Fibroblast of peridontal ligament (primary cell): ENCODE measurements around the gene RPRML.
A peak's percentile ranks its signal among the peaks of the same experiment; 100 is the strongest.
"Not testable (repeated sequence)": the region's sequence is repeated elsewhere in the genome, so short reads cannot be mapped to it uniquely, and the experiment has no call there.

Source experiments
- DNase-seq: peaks from one replicate; pipeline ENCODE4 v3.0.0-alpha.2; 2010; ENCODE audit errors: extremely low read depth

RPRML gene

DNA sequence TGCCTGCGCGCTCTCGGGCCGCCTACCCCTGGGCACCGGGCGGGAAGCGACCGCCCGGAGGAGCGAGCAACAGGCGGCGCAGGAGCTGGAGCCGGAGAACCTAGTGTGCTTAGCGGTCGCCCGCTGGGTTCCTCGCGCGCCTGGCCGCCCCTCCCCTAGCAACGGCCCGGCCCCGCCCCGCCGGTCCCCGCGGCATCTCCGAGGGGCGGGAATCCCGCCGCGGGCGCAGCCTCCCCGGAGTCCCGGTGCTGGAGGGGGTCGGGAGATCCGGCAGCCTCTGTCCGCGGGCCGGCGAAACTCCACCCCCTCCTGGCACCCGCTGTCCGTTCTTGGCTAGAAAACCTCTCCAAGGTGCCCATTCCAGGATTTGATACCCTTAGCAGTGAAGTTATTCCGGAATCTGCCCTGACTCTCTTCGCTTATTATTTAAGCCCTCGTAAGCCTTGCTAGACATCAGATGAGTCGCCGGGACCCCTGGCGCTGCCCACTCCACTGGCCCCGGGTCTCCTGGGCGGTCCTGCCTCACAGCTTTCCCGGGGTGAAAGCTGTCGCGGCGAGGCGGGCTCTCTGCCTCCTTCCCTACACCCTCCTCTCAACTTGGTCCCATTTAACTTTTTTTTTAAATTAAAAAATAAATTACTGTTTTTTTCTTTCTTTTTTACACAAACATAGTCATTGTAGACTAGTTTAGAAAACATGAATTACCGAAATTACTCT, at the start of gene RPRML:
Gene RPRML (minus strand): TSS at position 107 of the 717 bp plus-strand sequence. CDS start 246 bp downstream, outside the sequence.
- no peak for DNase-seq

DNA sequence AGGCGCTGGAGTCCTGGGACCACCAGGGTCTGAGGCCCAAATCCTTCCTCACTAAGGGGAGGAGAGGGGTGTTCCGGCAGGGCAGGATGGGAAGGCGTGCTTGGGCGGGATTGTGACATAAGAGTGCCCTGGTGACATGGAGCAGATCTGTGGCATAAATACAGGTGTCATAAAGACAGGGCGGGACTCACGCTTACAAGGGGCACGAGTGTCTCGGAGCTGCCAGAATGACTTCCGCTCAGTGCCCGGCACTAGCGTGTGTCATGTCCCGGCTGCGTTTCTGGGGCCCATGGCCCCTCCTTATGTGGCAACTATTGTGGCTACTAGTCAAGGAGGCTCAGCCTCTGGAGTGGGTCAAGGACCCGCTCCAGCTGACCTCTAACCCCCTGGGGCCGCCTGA, 37.9 kb upstream of the RPRML start:
- DNase-seq, result not testable (repeated sequence)

- DNase-seq, result peak; percentile 16
Measured at GRCh38 chr17:47013341-47013740, 34.3 kb upstream of the RPRML start.

DNA sequence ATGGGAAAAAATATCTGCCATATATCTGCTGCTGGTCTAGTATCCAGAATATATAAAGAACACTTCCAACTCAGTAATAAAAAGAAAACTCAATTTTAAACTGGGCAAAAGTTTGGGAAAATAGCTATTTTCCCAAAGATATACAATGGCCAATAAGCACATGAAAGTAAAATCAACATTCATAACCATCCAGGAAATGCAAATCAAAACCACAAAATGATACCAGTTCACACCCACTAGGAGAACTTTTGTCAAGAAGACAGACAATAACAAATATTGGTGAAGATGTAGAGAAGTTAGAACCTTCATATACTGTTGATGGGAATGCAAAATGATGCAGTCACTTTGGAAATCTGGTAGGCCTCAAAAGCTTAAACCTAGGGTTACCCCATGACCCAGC, 33.4 kb upstream of the RPRML start:
- DNase-seq, result no peak

- no peak for DNase-seq
Measured at GRCh38 chr17:47009759-47010594, 30.9 kb upstream of the RPRML start.

DNA sequence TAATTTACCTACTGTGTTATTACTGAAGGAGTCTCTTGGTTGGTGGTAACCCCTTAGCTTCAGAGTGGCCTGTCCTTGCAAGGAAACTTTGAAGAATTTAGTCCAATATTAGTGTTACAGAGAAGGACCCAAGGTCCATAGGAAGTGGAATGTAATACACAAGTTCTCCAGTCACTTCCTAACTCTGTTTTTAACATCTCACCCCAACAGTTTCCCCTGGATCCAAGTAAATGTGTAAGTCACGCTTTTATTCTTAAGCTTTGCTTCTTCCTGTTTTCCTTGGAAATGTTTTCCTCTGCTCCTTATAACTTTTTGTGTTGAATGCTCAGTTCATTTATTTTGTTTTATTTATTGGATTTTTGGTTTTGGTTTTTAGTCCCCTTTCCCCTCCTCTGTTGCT, 25.9 kb upstream of the RPRML start:
- peak; percentile 5 for DNase-seq

DNA sequence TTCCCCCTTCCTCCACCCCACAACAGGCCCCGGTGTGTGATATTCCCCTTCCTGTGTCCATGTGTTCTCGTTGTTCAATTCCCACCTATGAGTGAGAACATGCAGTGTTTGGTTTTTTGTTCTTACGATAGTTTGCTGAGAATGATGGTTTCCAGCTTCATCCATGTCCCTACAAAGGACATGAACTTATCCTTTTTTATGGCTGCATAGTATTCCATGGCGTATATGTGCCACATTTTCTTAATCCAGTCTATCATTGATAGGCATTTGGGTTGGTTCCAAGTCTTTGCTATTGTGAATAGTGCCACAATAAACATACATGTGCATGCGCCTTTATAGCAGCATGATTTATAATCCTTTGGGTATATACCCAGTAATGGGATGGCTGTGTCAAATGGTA, 24.8 kb upstream of the RPRML start:
- not testable (repeated sequence) for DNase-seq

- peak; percentile 9 for DNase-seq
Measured at GRCh38 chr17:46995841-46996571, 17.0 kb upstream of the RPRML start.

GRCh38 chr17:46994993-46995392, 15.9 kb upstream of the RPRML start:
- no peak for DNase-seq

- DNase-seq, result no peak
Measured at GRCh38 chr17:46991617-46992016, 12.6 kb upstream of the RPRML start.

DNA sequence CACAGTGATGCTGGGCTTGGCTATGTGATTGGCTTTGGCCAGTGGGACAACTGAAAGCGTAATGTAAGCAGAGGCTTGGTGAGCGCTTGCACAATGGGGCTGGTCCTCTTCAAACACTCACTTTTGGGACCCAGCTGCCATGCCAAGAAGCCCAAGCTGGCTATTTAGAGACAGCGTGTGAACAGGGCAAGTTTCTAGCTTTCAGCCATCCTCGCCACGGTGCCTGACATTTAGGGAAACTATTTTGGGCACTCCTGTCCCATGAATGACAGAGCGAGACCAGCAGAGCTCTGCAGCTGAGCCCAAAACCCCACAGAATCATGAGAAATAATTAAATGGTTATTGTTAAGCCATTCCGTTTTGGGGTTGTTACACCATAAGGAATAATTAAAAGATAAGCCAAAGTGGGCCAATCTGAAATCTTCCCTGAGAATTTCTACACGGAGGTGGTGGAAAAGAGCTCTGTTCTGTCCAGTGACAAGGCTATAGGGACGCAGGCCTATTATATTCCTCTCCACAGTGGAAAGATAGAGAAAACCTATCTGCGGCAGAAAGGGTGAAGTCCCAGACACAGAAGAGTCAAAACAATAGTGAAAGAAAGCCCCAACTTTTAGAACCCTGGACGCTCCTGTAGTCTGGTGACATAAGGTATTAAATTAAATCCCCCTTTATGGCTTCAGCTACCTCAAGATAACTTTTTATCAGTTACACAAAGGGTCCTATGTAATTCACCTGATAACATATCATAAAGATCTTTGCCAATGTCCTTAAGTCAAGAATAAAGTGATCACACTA, 10.8 kb upstream of the RPRML start:
- DNase-seq, result no peak

DNA sequence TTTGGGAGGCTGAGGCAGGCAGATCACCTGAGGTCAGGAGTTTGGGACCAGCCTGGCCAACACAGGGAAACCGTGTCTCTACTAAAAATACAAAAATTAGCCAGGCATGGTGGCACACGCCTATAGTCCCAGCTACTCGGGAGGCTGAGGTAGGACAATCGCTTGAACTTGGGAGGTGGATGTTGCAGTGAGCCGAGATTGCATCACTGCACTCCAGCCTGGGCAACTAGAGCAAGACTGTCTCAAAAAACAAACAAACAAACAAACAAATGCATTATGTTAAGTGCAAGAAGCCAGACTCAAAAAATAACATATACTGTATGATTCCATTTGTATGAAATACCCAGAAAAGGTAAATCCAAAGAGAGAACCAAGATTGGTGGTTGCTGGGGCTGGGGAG, 8.9 kb upstream of the RPRML start:
- not testable (repeated sequence) for DNase-seq

GRCh38 chr17:46986366-46986765, 7.3 kb upstream of the RPRML start:
- no peak for DNase-seq

GRCh38 chr17:46984892-46985291, 5.8 kb upstream of the RPRML start:
- DNase-seq, result no peak

DNA sequence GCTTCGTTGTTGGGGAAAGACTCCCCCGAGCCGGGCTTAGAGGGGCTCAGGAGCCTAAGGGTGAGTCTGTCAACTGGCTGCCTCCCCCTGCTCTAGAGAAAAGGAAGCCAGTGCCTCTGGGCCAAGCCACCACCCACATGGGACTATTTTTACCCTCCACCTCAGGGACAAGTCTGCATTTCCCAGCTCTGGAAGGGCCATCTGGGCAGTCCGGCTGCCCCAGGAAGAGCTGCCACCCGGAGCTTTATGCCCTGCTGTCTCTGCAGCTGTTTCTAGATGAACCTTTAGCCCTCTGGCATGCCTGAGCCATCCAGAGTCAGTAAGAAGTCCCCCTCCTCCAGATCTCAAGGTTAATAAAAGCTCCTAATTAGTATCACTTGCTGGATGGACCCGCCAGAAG, 5.3 kb upstream of the RPRML start:
- no peak for DNase-seq

DNA sequence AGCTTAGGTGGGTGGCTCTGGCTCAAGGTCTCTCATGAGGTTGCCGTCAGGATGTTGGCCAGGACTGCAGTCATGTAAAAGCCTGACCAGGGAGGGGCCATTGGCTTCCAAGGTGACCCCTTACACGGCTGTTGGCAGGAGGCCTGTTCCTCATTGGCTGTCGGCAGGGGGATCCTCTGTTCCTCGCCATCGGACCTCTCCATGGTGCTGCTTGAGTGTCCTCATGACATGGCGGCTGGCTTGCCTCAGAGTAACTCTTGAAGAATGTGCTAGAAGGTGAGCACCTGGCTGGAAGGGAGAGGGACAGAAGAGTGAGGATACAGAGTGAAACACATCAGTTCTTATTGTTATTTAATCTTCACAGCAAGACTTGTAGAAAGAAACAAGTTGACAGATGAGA, 4.7 kb upstream of the RPRML start:
- DNase-seq, result no peak

- no peak for DNase-seq
Measured at GRCh38 chr17:46982577-46982976, 3.5 kb upstream of the RPRML start.

DNA sequence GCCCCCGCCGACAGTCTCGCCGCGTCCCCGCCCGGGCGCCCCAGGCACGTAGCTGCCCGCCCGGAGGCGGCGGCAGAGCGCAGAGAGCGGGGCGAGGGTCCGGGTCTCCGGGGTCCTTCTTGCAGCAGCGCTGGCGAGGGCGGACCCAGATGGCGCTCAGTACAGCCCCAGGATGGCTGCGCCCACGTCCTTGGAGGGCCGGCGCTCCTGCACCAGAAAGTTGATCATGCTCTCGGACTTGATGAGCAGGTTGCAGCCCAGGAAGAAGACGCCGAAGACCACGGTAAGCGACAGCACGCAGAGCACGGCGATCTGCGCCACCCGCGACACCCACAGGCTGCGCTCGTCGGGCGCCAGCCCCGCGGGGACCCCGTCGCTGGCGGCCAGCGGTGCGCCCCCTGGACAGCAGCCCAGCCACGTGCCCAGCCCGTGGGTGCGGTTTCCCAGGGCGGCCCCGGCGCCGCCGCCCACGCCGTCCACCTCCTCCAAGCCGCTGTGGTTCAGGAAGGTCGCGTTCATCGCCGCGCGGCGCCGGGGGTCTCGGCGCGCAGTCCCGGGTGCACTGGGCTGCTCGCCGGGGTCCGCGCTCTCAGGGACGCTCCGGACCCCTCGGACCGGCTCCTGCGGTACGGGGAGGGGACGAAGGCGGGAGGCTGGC, 435 bp downstream of the RPRML start:
- no peak for DNase-seq

DNA sequence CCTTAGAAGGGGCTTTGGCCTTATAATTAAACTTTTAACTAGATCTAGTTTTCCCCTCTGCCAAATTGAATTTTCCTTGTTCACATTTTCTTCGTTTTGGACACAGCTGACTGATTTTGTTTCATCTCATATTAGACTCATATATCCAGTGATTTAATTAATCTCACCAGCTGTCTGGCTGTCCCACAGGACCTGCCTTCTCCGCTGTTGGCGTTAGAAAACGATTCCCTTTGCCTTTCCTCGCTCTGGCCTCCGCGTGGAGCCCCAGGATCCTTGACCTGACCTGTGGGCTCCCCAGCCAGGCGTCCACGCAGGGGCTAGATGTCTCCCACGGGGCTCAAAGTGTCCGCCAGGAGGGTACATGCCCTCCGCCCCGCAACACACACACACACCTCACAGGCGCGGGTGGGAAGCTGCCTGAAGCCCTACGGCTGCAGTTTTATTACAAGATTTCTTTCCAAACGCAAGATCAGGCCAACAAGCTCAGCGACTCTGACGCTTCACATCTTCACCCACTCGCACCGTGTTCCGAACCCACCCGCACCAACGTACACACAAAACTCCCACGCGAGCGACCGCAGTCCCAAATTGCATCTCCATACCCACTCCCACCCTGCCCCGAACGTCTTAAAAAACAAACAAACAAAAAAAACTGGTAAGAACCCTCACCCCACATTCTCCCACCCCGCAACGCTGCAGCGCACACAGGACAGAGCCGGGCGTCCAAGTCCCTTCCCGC, 1.1 kb downstream of the RPRML start:
- no peak for DNase-seq

DNA sequence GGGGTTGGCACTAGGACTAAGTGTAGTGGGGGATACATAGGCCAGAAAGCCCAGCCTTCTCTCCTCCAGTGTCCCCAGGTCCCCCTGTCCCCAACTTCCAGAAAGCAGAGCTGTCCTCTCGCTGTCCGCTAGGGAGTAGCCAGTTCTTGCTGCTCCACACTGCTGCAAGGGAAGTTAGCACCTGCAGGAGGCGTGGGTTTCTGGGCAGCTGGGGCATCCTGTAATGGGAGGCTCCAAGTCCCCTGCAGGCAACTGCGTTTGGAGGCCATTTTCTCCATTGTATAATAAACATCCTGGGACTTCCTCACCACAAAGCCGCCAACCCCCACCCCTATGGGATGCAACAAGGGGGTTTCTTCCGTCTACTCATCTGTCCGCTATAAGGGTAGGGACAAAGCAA, 1.7 kb downstream of the RPRML start:
- no peak for DNase-seq
